ENCODE data around the gene GCNA. TPM values are rescaled to one million over a fixed set of nuclear protein-coding genes. Genes with fewer than 3 reads are reported as not detected.

The GCNA gene
- polyA plus RNA-seq, 1 of the 3 experiments (the other 2 are of a cell fraction): 1.8 TPM

DNA sequence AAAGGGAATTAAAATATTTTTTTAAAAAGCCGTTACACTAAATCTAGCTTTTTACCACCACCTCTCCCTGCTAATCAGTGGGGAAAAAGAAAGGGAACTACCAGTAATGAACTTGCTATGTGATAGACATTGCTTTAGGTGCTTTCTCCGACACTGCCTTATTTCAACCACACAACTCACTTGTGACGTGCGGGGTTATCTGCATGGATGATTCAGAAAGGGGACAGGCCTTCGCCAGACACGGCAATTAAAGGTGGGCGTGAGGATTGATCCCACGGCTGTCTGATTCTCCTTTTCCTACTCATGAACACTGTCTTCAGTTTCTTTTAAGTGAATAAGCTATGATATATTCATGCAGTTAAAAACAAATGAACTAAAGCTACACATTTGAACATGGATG is 41.0 kb downstream of the GCNA start:
- H3K27ac ChIP-seq (ENCODE audit: low read depth in 2 of 2, low read length in 1 of 2): no peak overlapping the region
- TF ChIP-seq EP300 (IDR thresholded peaks at IDR 0.05; ENCODE audit: borderline replicate concordance in 1 of 2, low read depth in 1 of 2, low read length in 1 of 2) (no peak), JUND (IDR thresholded peaks at IDR 0.05) (no peak), GATA2 (CRISPR knock-in tag; IDR thresholded peaks at IDR 0.05) (no peak), GABPA (IDR thresholded peaks at IDR 0.05; ENCODE audit: low read depth) (no peak), CHD2 (IDR thresholded peaks at IDR 0.05; ENCODE audit: low read length, partially characterized antibody) (no peak), RFX5 (IDR thresholded peaks at IDR 0.05; ENCODE audit: low read length) (no peak)
- TF ChIP-seq, protein P1, sequence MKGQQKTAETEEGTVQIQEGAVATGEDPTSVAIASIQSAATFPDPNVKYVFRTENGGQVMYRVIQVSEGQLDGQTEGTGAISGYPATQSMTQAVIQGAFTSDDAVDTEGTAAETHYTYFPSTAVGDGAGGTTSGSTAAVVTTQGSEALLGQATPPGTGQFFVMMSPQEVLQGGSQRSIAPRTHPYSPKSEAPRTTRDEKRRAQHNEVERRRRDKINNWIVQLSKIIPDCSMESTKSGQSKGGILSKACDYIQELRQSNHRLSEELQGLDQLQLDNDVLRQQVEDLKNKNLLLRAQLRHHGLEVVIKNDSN (IDR thresholded peaks at IDR 0.05; ENCODE audit: borderline replicate concordance, low read depth): no peak
- TF ChIP-seq, protein P2, sequence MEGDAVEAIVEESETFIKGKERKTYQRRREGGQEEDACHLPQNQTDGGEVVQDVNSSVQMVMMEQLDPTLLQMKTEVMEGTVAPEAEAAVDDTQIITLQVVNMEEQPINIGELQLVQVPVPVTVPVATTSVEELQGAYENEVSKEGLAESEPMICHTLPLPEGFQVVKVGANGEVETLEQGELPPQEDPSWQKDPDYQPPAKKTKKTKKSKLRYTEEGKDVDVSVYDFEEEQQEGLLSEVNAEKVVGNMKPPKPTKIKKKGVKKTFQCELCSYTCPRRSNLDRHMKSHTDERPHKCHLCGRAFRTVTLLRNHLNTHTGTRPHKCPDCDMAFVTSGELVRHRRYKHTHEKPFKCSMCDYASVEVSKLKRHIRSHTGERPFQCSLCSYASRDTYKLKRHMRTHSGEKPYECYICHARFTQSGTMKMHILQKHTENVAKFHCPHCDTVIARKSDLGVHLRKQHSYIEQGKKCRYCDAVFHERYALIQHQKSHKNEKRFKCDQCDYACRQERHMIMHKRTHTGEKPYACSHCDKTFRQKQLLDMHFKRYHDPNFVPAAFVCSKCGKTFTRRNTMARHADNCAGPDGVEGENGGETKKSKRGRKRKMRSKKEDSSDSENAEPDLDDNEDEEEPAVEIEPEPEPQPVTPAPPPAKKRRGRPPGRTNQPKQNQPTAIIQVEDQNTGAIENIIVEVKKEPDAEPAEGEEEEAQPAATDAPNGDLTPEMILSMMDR (IDR thresholded peaks at IDR 0.05): no peak
- no peaks in the 10 kb centered on the region for H3K79me2 ChIP-seq (ENCODE audit: insufficient read depth)
- no peak overlapping the region for H3K4me2 ChIP-seq
- no peaks in the 10 kb centered on the region for H3K4me1 ChIP-seq (ENCODE audit: control insufficient read depth in 1 of 2, insufficient read depth in 2 of 2, low read depth in 1 of 2, low read length in 1 of 2)
- H3F3A ChIP-seq (replicated peaks; ENCODE audit: insufficient read depth): no peaks in the 10 kb centered on the region
- no peak overlapping the region for H3K9ac ChIP-seq
- no peaks in the 10 kb centered on the region for H3K9me2 ChIP-seq
- H3K4me3 ChIP-seq (ENCODE audit: low read depth in 2 of 2, low read length in 1 of 2): no peak overlapping the region
- H3K27me3 ChIP-seq (ENCODE audit: insufficient read depth): no peaks in the 10 kb centered on the region; the same call in 1 of the 2 replicates
- ChIA-PET CTCF (interaction anchor here (0.6 kb wide), 1 partner anchor 1162 kb away, joined by 3 read pairs; no protein-coding TSS in a partner anchor), POLR2A (no interaction called here)
- no peak overlapping the region for H2AFZ ChIP-seq (ENCODE audit: low read depth)
- no peaks in the 10 kb centered on the region for H3K9me3 ChIP-seq
- no peaks in the 10 kb centered on the region for H3K36me3 ChIP-seq (replicated peaks in 1 of 2; ENCODE audit: control insufficient read depth in 1 of 2, insufficient read depth in 2 of 2, low read length in 1 of 2)
- no peak for DNase-seq
- WGBS (ENCODE audit: low lambda C conversion rate): 45% methylated on average over 8 of the region's 8 CpGs
- H4K20me1 ChIP-seq (ENCODE audit: insufficient read depth): no peaks in the 10 kb centered on the region

DNA sequence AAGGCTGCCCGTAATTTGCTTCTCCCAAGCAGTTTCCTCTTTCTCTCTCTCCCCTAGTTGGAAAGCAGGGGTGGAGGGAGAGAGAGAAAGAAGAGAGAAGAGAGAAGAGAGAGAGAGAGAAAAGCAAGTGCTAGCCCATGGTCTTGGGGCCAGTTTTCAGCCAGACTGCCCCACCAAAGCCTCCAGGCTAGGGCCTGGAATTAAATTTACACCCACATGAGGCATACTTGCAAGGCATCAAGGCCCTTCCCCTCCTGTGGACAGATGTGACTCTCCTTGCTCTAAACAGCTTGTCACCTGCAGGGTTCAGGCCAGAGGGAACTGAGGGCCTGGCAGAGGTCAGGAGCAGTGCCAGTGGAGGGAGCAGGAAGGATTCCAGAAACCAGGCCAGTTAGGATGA is 41.7 kb downstream of the GCNA start:
- ChIA-PET CTCF (no interaction called here), POLR2A (no interaction called here)
- no peak overlapping the region for H3K27ac ChIP-seq (ENCODE audit: low read depth in 2 of 2, low read length in 1 of 2)
- H4K20me1 ChIP-seq (ENCODE audit: insufficient read depth): no peaks in the 10 kb centered on the region
- H3K79me2 ChIP-seq (ENCODE audit: insufficient read depth): no peaks in the 10 kb centered on the region
- H3K9ac ChIP-seq: no peak overlapping the region
- no peaks in the 10 kb centered on the region for H3K9me2 ChIP-seq
- H3F3A ChIP-seq (replicated peaks; ENCODE audit: insufficient read depth): no peaks in the 10 kb centered on the region
- no peak for DNase-seq
- H3K4me1 ChIP-seq (ENCODE audit: control insufficient read depth in 1 of 2, insufficient read depth in 2 of 2, low read depth in 1 of 2, low read length in 1 of 2): no peaks in the 10 kb centered on the region
- H3K4me3 ChIP-seq (ENCODE audit: low read depth in 2 of 2, low read length in 1 of 2): no peak overlapping the region
- H3K9me3 ChIP-seq: no peaks in the 10 kb centered on the region
- no peaks in the 10 kb centered on the region for H3K36me3 ChIP-seq (replicated peaks in 1 of 2; ENCODE audit: control insufficient read depth in 1 of 2, insufficient read depth in 2 of 2, low read length in 1 of 2)
- H3K27me3 ChIP-seq (ENCODE audit: insufficient read depth): no peaks in the 10 kb centered on the region; the same call in 1 of the 2 replicates
- WGBS (ENCODE audit: low lambda C conversion rate): 47% methylated on average over 1 of the region's 1 CpG
- H2AFZ ChIP-seq (ENCODE audit: low read depth): no peak overlapping the region
- no peak overlapping the region for H3K4me2 ChIP-seq
- TF ChIP-seq SMC3 (IDR thresholded peaks at IDR 0.05; ENCODE audit: low read depth, low read length) (no peak), NRF1 (IDR thresholded peaks at IDR 0.05; ENCODE audit: low read depth, low read length) (no peak), ELF1 (IDR thresholded peaks at IDR 0.05) (no peak), CHD2 (IDR thresholded peaks at IDR 0.05; ENCODE audit: low read length, partially characterized antibody) (no peak), RXRA (IDR thresholded peaks at IDR 0.05; ENCODE audit: borderline replicate concordance, low read depth) (no peak), TCF12 (IDR thresholded peaks at IDR 0.05) (no peak), RAD21 (IDR thresholded peaks at IDR 0.05; ENCODE audit: low read length) (no peak)
- TF ChIP-seq, protein P2 (IDR thresholded peaks at IDR 0.05): no peak
- TF ChIP-seq, protein P3, sequence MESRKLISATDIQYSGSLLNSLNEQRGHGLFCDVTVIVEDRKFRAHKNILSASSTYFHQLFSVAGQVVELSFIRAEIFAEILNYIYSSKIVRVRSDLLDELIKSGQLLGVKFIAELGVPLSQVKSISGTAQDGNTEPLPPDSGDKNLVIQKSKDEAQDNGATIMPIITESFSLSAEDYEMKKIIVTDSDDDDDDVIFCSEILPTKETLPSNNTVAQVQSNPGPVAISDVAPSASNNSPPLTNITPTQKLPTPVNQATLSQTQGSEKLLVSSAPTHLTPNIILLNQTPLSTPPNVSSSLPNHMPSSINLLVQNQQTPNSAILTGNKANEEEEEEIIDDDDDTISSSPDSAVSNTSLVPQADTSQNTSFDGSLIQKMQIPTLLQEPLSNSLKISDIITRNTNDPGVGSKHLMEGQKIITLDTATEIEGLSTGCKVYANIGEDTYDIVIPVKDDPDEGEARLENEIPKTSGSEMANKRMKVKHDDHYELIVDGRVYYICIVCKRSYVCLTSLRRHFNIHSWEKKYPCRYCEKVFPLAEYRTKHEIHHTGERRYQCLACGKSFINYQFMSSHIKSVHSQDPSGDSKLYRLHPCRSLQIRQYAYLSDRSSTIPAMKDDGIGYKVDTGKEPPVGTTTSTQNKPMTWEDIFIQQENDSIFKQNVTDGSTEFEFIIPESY (IDR thresholded peaks at IDR 0.05; ENCODE audit: borderline replicate concordance, low read depth): no peak
- TF ChIP-seq, protein P1 (IDR thresholded peaks at IDR 0.05; ENCODE audit: borderline replicate concordance, low read depth): no peak
- TF ChIP-seq, protein P4, sequence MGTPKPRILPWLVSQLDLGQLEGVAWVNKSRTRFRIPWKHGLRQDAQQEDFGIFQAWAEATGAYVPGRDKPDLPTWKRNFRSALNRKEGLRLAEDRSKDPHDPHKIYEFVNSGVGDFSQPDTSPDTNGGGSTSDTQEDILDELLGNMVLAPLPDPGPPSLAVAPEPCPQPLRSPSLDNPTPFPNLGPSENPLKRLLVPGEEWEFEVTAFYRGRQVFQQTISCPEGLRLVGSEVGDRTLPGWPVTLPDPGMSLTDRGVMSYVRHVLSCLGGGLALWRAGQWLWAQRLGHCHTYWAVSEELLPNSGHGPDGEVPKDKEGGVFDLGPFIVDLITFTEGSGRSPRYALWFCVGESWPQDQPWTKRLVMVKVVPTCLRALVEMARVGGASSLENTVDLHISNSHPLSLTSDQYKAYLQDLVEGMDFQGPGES (IDR thresholded peaks at IDR 0.05; ENCODE audit: low read depth, low read length): no peak
